C4-2B (cell line): Measurements from ENCODE around the gene NR3C2.

Source experiments
- H3K27ac ChIP-seq: fragments of 450-650 bp; 2 replicates; pipeline ENCODE4 v1.5.1; 2017
- CTCF ChIP-seq: fragments of 450-650 bp; conservative IDR thresholded peaks from 2 replicates; pipeline ENCODE4 v1.5.1; 2017; ENCODE audit warnings: mild to moderate bottlenecking
- ZFX ChIP-seq: fragments of 450-650 bp; IDR thresholded peaks from 2 replicates; pipeline ENCODE4 v1.6.1; 2017

The NR3C2 gene

GRCh38 chr4:148367756-148368155, 74.5 kb downstream of the NR3C2 start:
- TF ChIP-seq CTCF = no peak
- no peak overlapping the region for H3K27ac ChIP-seq

- TF ChIP-seq ZFX (no peak), CTCF (no peak)
- no peak overlapping the region for H3K27ac ChIP-seq
These were observed 76.0 kb downstream of the NR3C2 start for GRCh38 chr4:148366251-148366650.

GRCh38 chr4:148364525-148364924, 77.7 kb downstream of the NR3C2 start:
- TF ChIP-seq CTCF (no peak), ZFX (no peak)

GRCh38 chr4:148359769-148360168, 82.4 kb downstream of the NR3C2 start:
- TF ChIP-seq ZFX (no peak), CTCF (no peak)

More at GRCh38 chr4:148364525-148364924, 77.7 kb downstream of the NR3C2 start:
- H3K27ac ChIP-seq = no peak overlapping the region

GRCh38 chr4:148355442-148356123, 86.6 kb downstream of the NR3C2 start:
- TF ChIP-seq ZFX (no peak), CTCF (no peak)
- H3K27ac ChIP-seq = no peak overlapping the region

More at GRCh38 chr4:148359769-148360168, 82.4 kb downstream of the NR3C2 start:
- H3K27ac ChIP-seq = no peak overlapping the region

- H3K27ac ChIP-seq = no peak overlapping the region
- no peak for TF ChIP-seq CTCF
These were observed 88.0 kb downstream of the NR3C2 start for GRCh38 chr4:148354186-148354585.

GRCh38 chr4:148353571-148353970, 88.6 kb downstream of the NR3C2 start:
- TF ChIP-seq ZFX (no peak), CTCF (no peak)
- no peak overlapping the region for H3K27ac ChIP-seq
